ENCODE measurements around the gene IGFN1. TPM values are rescaled to one million over a fixed set of nuclear protein-coding genes. Genes with fewer than 3 reads are reported as not detected.

Gene IGFN1
- polyA plus RNA-seq, 1 of the 3 experiments (the other 2 are of a cell fraction): 0.18 TPM

DNA sequence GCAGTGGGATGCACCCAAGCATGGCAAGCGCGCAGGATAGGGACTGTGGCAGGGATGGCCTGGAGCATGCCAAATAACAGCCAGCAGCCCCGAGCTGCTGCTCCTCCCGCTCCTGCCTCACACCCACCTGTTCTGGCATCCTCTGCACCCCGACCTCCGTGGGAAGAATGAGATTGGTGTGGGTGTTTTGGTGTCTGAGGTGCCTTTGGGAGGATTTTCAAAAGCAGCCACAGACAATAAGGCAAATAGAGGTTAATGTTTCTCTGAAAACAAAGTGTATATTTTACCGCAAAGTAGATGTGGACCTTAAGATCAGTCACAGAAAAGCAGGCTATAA lies 35.5 kb downstream of the IGFN1 start:
- no peaks in the 10 kb centered on the region for H3K79me2 ChIP-seq (ENCODE audit: insufficient read depth)
- H3K27me3 ChIP-seq (ENCODE audit: insufficient read depth): no peaks in the 10 kb centered on the region
- DNase-seq: no peak
- POLR2A ChIA-PET: no interaction called here
- CTCF ChIA-PET: interaction anchor here (0.8 to 2.0 kb wide), 4 partner anchors 22 to 254 kb away, joined by 3 to 7 read pairs (median 4); no protein-coding TSS in a partner anchor
- no peak overlapping the region for H3K4me3 ChIP-seq (ENCODE audit: low read depth in 2 of 2, low read length in 1 of 2)
- no peaks in the 10 kb centered on the region for H3K36me3 ChIP-seq (replicated peaks in 1 of 2; ENCODE audit: control insufficient read depth in 1 of 2, insufficient read depth in 2 of 2, low read length in 1 of 2)
- TF ChIP-seq SMC3 (IDR thresholded peaks at IDR 0.05; ENCODE audit: low read depth, low read length): no peak
- no peak for TF ChIP-seq FOXJ3 (CRISPR knock-in tag; IDR thresholded peaks at IDR 0.05)
- TF ChIP-seq, protein P1, sequence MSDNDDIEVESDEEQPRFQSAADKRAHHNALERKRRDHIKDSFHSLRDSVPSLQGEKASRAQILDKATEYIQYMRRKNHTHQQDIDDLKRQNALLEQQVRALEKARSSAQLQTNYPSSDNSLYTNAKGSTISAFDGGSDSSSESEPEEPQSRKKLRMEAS (IDR thresholded peaks at IDR 0.05; ENCODE audit: low read depth): no peak
- TF ChIP-seq, protein P2, sequence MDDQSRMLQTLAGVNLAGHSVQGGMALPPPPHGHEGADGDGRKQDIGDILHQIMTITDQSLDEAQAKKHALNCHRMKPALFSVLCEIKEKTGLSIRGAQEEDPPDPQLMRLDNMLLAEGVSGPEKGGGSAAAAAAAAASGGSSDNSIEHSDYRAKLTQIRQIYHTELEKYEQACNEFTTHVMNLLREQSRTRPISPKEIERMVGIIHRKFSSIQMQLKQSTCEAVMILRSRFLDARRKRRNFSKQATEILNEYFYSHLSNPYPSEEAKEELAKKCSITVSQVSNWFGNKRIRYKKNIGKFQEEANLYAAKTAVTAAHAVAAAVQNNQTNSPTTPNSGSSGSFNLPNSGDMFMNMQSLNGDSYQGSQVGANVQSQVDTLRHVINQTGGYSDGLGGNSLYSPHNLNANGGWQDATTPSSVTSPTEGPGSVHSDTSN (IDR thresholded peaks at IDR 0.05): no peak
- TF ChIP-seq GATA2 (CRISPR knock-in tag; IDR thresholded peaks at IDR 0.05): no peak
- TF ChIP-seq MXI1 (IDR thresholded peaks at IDR 0.05; ENCODE audit: low read depth, low read length): no peak
- TF ChIP-seq ELF1 (IDR thresholded peaks at IDR 0.05): no peak
- TF ChIP-seq, protein P3, sequence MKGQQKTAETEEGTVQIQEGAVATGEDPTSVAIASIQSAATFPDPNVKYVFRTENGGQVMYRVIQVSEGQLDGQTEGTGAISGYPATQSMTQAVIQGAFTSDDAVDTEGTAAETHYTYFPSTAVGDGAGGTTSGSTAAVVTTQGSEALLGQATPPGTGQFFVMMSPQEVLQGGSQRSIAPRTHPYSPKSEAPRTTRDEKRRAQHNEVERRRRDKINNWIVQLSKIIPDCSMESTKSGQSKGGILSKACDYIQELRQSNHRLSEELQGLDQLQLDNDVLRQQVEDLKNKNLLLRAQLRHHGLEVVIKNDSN (IDR thresholded peaks at IDR 0.05; ENCODE audit: borderline replicate concordance, low read depth): no peak
- TF ChIP-seq, protein P4, sequence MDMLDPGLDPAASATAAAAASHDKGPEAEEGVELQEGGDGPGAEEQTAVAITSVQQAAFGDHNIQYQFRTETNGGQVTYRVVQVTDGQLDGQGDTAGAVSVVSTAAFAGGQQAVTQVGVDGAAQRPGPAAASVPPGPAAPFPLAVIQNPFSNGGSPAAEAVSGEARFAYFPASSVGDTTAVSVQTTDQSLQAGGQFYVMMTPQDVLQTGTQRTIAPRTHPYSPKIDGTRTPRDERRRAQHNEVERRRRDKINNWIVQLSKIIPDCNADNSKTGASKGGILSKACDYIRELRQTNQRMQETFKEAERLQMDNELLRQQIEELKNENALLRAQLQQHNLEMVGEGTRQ (IDR thresholded peaks at IDR 0.05; ENCODE audit: borderline replicate concordance, low read depth, low read length): no peak
- TF ChIP-seq EP300 (IDR thresholded peaks at IDR 0.05; ENCODE audit: borderline replicate concordance in 1 of 2, low read depth in 1 of 2, low read length in 1 of 2): no peak
- no peak for TF ChIP-seq GABPA (IDR thresholded peaks at IDR 0.05; ENCODE audit: low read depth)
- no peak for TF ChIP-seq MEF2A (IDR thresholded peaks at IDR 0.05; ENCODE audit: borderline replicate concordance, low read depth)
- no peak for TF ChIP-seq TEAD4 (IDR thresholded peaks at IDR 0.05; ENCODE audit: borderline replicate concordance, insufficient read depth)
- no peak for TF ChIP-seq RXRA (IDR thresholded peaks at IDR 0.05; ENCODE audit: borderline replicate concordance, low read depth)
- no peak for TF ChIP-seq RCOR1 (IDR thresholded peaks at IDR 0.05; ENCODE audit: low read length)
- TF ChIP-seq YY1 (IDR thresholded peaks at IDR 0.05; ENCODE audit: low read depth): no peak
- TF ChIP-seq JUND (IDR thresholded peaks at IDR 0.05): no peak
- no peak for TF ChIP-seq SIN3A (IDR thresholded peaks at IDR 0.05; ENCODE audit: borderline replicate concordance, low read depth, low read length)
- no peak overlapping the region for H2AFZ ChIP-seq (ENCODE audit: low read depth)
- H3K4me2 ChIP-seq: no peak overlapping the region
- H3K4me1 ChIP-seq (ENCODE audit: control insufficient read depth in 1 of 2, insufficient read depth in 2 of 2, low read depth in 1 of 2, low read length in 1 of 2): peaks cover 0 to 3% of the 10 kb centered on the region in 2 experiments; a peak in 1 of 4 replicates
- H3F3A ChIP-seq (replicated peaks; ENCODE audit: insufficient read depth): peaks cover 2% of the 10 kb centered on the region
- WGBS (ENCODE audit: low lambda C conversion rate): 69% methylated on average over 6 of the region's 7 CpGs
- no peaks in the 10 kb centered on the region for H3K9me3 ChIP-seq
- no peaks in the 10 kb centered on the region for H4K20me1 ChIP-seq (ENCODE audit: insufficient read depth)
- H3K9me2 ChIP-seq: no peaks in the 10 kb centered on the region
- H3K9ac ChIP-seq: no peak overlapping the region
- no peak overlapping the region for H3K27ac ChIP-seq (ENCODE audit: low read depth in 2 of 2, low read length in 1 of 2)
